Nucleus accumbens (tissue), 56 donors: Measurements from ENCODE around the gene ZNF100.

ENCODE experiments used
- DNase-seq, 56 donors: peaks; one replicate each; lab custom pipeline; 2025; lab: John Stamatoyannopoulos, UW

ZNF100 gene

GRCh38 chr19:21705393-21705792 lies 62.0 kb downstream of the ZNF100 start:
- no peak for DNase-seq

- DNase-seq, result no peak
These were observed 63.1 kb downstream of the ZNF100 start for GRCh38 chr19:21704320-21704719.

GRCh38 chr19:21699197-21699596 lies 68.2 kb downstream of the ZNF100 start:
- no peak for DNase-seq

- DNase-seq, result no peak
These were observed 69.2 kb downstream of the ZNF100 start for GRCh38 chr19:21698215-21698614.

GRCh38 chr19:21697698-21698097 lies 69.7 kb downstream of the ZNF100 start:
- DNase-seq, result no peak

- DNase-seq, result no peak
These were observed 73.0 kb downstream of the ZNF100 start for GRCh38 chr19:21694171-21694906.

GRCh38 chr19:21693399-21693798 lies 74.0 kb downstream of the ZNF100 start:
- DNase-seq, result no peak

GRCh38 chr19:21691661-21692060 lies 75.7 kb downstream of the ZNF100 start:
- DNase-seq, result no peak

GRCh38 chr19:21688464-21688863 lies 78.9 kb downstream of the ZNF100 start:
- no peak for DNase-seq

GRCh38 chr19:21680671-21681070 lies 86.7 kb downstream of the ZNF100 start:
- no peak for DNase-seq

GRCh38 chr19:21680026-21680425 lies 87.4 kb downstream of the ZNF100 start:
- DNase-seq, result no peak

GRCh38 chr19:21677696-21678418 lies 89.5 kb downstream of the ZNF100 start:
- no peak for DNase-seq

- no peak for DNase-seq
These were observed 92.9 kb downstream of the ZNF100 start for GRCh38 chr19:21674454-21674853.

- peak in 3 of 56 donors; percentile 1 to 4 (median 4) for DNase-seq
These were observed 93.9 kb downstream of the ZNF100 start for GRCh38 chr19:21673479-21673878.
